GM18507 (cell line): ENCODE measurements around the gene PCSK7.
"Not testable (repeated sequence)": the region's sequence is repeated elsewhere in the genome, so short reads cannot be mapped to it uniquely, and the experiment has no call there.

Experiments used
- DNase-seq: peaks from one replicate; pipeline ENCODE4 v3.0.0; 2011; ENCODE audit warnings: low read depth; ENCODE audit not compliant: insufficient read length; ENCODE audit errors: extremely low spot score
- FAIRE-seq: peaks from 2 replicates; lab custom pipeline; 2011; peaks lifted over from hg19 to GRCh38; lab: Jason Lieb, UNC

The PCSK7 gene, protein sequence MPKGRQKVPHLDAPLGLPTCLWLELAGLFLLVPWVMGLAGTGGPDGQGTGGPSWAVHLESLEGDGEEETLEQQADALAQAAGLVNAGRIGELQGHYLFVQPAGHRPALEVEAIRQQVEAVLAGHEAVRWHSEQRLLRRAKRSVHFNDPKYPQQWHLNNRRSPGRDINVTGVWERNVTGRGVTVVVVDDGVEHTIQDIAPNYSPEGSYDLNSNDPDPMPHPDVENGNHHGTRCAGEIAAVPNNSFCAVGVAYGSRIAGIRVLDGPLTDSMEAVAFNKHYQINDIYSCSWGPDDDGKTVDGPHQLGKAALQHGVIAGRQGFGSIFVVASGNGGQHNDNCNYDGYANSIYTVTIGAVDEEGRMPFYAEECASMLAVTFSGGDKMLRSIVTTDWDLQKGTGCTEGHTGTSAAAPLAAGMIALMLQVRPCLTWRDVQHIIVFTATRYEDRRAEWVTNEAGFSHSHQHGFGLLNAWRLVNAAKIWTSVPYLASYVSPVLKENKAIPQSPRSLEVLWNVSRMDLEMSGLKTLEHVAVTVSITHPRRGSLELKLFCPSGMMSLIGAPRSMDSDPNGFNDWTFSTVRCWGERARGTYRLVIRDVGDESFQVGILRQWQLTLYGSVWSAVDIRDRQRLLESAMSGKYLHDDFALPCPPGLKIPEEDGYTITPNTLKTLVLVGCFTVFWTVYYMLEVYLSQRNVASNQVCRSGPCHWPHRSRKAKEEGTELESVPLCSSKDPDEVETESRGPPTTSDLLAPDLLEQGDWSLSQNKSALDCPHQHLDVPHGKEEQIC

DNA sequence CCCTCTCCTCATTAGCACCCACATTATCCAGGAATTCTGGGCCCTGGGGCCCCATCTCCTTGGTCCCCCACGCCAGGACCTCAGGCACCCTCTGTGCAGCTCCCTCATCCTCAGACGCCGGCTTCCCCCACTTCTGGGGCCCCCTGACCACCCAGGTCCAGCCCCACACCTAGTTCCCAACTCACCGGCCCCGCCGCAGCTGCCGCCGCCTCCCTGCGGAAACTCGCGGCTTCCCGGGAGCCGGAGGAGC is at the start of gene PCSK7:
Gene PCSK7, minus strand, starts transcription at position 232 of the 250 bp plus-strand sequence. CDS start 2,229 bp downstream, outside the sequence.
- FAIRE-seq, result no peak

DNA sequence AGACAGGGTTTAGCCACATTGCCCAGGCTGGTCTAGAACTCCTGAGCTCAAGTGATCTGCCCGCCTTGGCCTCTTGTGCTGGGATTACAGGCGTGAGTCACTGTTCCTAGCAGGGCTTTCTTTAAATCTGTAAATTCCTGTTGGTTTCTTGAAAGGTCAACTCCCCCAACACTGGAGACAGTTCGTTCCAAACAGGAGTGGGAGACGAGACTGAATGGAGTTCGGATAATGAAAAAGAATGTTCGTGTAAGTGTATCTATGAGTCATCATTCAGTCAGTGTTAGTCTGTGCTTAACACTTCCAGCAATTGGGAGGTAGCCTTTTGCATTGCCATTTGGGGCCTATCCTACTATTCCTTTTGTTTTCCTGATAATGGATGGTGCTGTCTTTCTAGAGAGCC is 49.3 kb upstream of the PCSK7 start:
- FAIRE-seq (no peak), DNase-seq (no peak)

More for the DNA sequence above, at the start of gene PCSK7:
- DNase-seq, result no peak

DNA sequence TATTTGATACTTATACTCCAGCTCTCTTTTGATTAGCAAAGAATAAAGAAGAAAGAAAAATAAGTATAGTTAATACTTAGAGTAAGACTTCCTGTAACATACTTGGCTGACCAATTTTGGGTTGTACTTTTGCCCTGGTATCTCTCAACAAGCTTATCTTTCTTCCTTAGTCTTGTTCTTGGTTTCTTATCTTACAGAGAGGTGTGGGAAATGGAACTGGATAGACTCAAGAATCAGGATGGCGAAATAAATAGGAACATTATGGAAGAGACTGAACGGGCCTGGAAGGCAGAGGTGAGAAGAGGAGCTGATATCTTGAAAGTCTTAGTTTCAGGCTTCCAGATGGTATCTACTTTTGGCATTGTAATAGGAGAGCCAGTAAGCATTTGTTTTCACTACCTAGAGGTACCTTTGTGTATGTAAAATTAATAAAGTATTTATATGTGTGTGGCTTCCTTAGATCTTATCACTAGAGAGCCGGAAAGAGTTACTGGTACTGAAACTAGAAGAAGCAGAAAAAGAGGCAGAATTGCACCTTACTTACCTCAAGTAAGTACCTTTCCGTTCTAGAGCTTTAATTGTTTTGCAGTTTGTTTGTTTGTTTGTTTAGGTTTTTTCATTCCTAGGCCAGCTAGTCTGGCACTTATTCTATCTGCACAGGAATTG is 48.0 kb upstream of the PCSK7 start:
- DNase-seq (no peak), FAIRE-seq (no peak)

DNA sequence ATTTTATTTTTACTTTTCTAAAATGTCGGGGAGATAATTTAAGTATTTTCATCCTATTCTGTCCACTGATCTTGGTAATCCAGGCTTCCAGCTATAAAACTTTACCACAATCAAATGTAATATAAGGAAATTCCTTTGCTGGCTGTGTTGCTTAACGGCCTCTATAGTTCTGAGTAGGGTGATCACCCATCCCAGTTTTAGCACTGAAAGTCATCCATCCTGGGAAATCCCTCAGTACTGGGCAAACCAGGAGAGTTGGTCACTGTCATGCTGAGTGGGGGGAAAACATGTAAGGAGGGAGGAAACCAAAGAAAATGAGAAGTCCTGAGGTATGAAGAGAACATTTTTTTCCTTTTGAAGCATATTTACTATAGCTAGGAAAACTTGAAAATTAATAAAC is 46.5 kb upstream of the PCSK7 start:
- DNase-seq (no peak), FAIRE-seq (no peak)

DNA sequence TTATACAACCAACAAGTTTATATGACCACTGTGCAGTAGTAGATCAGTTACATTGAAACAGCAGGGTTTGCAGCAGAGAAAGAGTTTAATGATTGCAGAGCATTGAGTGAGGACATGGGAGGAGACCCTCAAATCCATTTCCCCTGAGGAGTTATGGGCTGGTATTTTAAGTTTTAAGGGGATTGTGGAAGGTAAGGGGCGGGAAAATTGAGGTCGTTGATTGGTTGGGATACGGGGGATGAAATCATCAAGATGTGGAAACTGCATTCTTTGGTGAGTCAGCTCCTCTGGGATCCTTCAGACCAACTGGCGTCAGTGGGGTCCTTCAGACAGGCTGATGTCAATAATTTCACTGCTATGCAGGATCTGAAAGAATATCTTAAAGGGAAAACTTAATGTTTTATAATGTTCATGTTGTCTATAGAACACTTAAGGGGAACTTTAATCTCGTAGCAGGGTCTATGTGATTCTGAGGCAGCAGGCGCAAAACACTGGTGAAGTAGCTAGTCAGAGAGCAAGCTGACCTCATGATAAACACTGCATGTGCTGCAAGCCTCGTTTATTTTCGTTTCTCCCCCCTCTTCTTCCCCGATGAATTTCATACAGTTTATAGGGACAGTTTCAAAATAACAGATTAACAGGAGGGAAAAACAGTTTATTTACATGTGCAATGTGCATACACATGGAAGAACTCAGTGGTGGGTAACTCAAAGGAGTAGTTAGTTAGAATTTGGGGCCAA is 41.8 kb upstream of the PCSK7 start:
- DNase-seq (no peak), FAIRE-seq (no peak)

DNA sequence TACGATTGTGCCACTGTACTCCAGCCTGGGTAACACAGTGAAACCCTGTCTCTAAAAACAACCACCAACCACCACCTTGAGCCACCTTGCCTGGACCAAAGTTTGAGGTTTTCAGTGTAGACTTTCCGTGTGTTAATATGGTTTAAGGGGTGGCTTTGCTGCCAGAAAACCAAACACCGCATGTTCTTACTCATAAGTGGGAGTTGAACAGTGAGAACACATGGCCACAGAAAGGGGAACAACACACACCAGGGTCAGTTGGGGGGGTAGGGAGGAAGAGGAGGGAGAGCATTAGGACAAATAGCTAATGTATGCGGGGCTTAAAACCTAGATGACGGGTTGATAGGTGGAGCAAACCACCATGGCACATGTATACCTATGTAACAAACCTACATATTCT is 40.3 kb upstream of the PCSK7 start:
- FAIRE-seq, DNase-seq: not testable (repeated sequence)

DNA sequence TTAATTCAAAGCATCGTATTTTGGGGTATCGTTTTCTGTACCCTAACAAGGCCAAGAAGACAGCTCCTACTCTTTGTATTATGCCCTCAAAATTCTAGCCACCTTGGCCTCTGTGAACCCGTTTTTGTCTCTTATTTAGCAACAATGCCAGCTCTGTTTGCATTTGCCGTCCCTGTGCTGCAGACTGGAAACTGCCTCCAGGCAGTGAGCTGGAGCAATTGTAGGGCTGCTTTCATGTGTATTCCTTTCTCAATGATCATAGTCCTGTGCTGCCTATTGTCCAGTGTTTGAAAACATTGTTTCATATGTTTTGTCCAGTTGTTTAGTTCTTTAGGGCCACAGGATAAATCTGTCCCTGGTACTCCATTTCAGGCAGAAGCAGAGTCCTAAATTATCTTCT is 39.3 kb upstream of the PCSK7 start:
- FAIRE-seq, result no peak
- DNase-seq, result no peak

DNA sequence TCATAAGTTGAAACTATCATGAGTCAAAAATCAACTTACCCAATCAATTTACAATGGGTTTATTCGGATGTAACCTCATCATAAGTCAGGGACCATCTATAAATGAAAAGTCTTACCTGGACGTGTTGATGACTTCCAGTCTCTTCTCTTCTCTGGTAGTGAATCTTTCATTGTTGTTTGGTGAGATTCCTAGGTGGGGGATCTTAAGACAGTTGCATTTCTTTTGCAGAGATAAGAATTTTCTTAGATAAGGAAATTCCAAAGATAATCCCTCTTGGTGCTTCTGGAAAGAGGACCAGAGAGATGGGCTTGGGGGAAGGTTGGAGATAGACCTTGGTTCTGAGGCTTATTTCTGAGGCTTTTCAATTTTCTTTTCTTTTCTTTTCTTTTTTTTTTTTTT is 38.0 kb upstream of the PCSK7 start:
- FAIRE-seq (no peak), DNase-seq (no peak)

DNA sequence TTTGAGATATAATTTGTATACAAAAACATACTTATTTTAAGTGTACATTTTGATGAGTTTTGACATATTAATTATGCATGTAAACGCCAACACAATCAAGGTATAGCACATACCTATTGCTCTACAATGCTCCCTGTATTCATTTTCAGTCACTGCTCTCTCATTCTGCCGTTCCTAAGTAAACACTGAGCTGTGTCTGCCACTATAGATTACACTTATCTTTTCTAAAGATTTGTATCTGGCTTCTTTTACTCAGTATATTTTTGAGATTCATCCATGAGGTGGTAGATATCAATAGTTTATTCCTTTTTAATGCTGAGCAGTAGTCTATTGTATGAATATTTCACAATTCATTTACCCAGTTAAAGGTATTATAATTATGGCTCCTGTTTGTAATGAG is 33.9 kb upstream of the PCSK7 start:
- FAIRE-seq (no peak), DNase-seq (no peak)

DNA sequence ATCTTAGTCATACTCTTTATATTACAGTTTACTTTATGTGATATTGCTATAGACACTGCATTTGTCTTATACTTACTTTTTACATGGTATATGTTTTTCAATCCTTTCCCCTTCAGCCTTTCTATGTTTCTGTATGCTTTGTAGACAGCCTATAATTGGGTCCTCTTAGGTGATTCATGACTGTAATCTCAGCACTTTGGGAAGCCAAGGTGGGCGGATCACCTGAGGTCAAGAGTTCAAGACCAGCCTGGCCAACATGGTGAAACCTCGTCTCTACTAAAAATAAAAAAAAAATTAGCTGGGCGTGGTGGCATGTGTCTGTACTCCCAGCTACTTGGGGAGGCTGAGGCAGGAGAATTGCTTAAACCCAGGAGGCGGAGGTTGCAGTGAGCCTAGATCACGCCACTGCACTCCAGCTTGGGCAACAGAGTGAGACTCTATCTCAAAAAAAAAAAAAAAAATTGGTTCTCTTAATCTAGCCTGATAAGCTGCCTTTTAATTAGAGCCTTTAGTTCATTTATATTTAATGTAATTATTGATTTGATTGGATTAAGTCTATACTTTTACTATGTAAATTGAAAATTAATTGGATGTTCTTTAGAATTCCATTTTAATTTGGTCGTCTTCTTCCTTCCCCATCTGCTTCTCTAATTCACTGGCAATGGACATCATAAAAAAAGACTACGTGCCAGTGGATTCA is 32.9 kb upstream of the PCSK7 start:
- DNase-seq, FAIRE-seq: not testable (repeated sequence)

DNA sequence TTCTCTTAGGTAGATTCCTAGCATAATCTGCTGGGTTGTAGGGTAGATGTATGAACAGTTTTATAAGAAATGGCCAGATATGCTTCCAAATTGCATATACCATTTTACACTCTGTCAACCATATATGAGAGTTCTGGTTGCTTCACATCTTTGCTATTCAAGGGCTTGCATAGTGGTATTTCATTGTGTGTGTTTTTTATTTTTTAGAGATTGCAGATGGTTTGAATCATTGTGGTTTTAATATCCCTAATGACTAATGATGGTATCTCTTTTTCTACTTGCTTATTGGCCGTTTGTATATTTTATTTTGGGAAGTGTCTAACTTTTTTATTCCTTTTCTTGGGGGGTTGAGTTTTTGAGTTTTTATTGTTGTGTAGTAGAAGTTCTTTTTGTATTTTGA is 27.5 kb upstream of the PCSK7 start:
- FAIRE-seq, result no peak
- no peak for DNase-seq

DNA sequence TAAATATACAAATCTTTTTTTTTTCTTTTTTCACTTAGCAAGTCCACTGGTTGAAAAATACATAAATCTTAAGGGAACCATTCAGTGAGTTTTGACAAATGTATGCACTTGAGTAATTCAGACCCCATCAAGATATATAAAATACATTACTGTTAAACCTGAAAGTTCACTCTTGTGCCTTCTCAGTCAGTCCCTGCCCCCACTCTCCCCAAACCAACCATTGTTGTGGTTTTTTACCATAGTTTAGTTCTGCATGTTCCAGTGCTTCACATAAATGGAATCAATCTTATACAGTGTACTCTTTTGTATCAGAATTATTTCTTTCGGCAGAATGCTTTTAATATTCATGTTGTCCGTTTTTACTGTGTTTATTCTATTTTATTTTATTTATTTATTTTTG is 26.7 kb upstream of the PCSK7 start:
- FAIRE-seq (no peak), DNase-seq (no peak)

DNA sequence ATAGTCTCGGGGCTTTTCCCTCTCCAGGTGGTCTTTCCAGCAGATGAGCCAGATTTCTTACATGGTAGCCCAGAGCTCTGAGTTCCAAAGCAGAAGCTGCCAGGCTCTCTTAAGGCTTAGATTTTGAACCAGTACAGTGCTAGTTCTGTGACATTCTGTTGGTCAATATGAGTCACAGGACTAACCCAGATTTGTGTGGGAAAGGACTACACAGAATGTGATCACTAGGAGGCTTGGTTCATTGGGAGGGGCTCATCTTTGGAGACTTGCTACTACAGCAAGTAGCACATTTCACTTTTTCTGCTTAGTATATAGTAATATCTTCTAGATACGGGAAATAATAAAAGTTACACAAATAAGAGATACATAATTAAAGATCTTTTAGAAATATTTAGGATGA is 24.7 kb upstream of the PCSK7 start:
- no peak for DNase-seq
- FAIRE-seq, result no peak

DNA sequence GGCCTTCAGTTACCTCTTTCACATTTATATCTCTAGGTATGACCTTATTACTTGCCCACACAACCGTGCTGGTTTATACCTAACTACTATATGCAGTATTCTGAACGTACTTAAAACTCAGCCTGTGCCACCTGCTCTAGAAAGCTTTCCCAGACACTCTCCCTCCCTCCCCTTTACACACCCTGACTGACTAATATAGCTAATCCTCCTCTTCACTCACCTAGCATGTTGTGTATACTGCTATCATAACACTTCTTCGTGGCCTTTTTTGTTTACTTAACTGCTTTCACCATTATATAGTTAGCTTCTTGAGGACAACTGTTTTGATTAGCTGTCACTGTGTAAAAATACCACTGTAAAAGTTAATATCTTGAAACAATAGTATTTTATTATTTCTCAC is 24.1 kb upstream of the PCSK7 start:
- DNase-seq, result no peak
- no peak for FAIRE-seq

DNA sequence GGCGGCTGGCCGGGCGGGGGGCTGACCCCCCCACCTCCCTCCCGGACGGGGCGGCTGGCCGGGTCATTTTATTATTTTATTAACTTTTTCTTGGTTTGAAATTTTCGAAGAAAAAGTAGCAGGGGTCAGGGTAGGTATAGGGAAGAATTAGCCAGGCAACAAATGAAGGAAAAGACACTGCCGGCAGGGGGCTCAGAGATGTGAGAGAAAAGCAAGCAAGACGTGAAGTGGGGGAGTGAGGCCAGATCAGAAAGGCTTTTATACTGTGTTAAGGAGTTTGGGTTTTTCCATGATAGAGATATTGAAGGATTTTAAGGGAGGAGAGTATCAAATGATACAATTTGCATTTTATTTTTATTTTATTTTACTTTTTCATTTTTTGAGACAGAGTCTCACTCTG is 19.6 kb upstream of the PCSK7 start:
- FAIRE-seq (no peak), DNase-seq (no peak)

DNA sequence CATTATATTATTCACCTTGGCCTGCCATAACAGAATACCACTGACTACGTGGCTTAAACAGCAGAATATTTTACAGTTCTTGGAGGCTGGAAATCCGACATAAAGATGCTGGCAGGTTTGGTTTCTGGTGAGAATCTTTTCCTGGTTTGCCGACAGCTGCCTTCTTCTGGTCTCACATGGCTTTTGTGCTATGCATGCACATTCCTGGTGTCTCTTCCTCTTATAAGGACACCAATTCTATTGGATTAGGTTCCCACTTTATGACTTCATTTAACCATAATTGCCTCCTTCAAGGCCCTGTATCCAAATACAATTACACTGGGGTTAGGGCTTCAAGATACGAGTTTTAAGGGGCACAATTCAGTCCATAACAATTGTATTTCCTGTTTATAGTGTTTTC is 17.7 kb upstream of the PCSK7 start:
- FAIRE-seq, result no peak
- DNase-seq, result no peak

DNA sequence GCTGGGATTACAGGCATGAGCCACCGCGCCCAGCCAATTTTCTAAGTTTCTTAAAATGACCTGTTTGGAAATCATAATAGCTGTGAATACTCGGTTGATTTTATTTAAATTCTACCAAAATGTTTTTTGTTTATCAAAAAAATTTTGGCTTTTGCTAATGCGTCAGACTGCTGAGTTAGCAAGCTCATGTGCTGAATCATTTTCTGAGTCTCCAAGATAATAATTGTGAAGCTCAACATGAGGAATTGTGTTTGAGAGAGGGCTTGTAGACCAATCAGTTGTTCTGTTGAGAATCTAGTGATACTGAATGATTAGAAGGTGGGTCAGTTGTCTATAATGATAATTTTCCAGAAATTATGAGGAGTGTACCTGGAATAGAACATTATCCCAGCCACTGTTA is 16.5 kb upstream of the PCSK7 start:
- DNase-seq (no peak), FAIRE-seq (no peak)

DNA sequence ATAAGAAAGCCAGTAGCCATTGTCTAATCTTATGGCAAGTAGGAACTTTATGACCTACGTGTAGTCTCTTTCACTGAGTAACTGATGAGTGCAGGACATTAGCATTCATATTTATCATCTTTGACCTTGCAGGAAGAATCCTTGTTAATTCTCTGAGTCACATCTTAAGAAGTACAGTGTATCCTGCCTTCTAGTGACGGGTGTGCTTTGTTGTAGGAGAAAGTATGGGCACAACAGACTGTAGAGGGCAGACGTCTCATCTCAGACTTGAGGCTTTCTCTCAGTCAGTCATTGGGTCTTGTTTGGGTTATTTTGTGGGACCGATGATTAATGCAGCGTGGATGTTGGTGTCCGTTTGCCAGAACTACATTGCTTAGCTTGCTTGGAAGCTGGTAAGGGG is 7.4 kb upstream of the PCSK7 start:
- FAIRE-seq (no peak), DNase-seq (no peak)

DNA sequence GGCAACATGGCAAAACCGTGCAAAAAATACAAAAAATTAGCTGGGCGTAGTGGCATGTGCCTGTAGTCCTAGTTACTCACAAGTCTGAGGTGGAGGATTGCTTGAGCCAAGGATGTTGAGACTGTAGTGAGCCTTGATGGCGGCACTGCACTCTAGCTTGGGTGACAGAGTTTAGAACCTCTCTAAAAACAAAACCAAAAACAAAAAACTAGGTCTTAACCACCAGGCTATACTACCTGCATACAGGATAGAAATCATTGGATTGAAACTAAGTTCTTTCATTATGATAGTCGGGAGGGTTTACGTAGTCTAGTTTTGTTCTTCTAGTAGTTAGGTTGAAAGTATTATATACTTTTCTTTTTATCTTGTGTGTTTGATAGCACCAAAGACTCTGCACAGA is 6.3 kb upstream of the PCSK7 start:
- FAIRE-seq (no peak), DNase-seq (no peak)
